WTC11 (cell line): ENCODE measurements around the gene HHIP. TPM values are rescaled to one million over a fixed set of nuclear protein-coding genes. Genes with fewer than 3 reads are reported as not detected.

ENCODE experiments used
- ATAC-seq: fragments of 200-7000 bp; cut with Tn5 transposase; 2 replicates; pipeline ENCODE4 v1.10.0; 2021; ENCODE audit warnings: mild to moderate bottlenecking, moderate library complexity
- CTCF ChIA-PET: fragments of 300-600 bp; sonication (Branson Sonifier 250); formaldehyde crosslinking; loops from one replicate; lab custom pipeline; 2021; ENCODE audit warnings: antibody characterized with exemption; lab: Charles Lee
- POLR2A ChIA-PET: fragments of 350-600 bp; sonication (Branson Sonifier 250); formaldehyde crosslinking; loops from one replicate; lab custom pipeline; 2021; ENCODE audit warnings: antibody characterized with exemption; lab: Charles Lee
- DNase-seq: peaks from one replicate; pipeline ENCODE4 v3.0.0; 2021; ENCODE audit warnings: low spot score
- H3K27ac Mint-ChIP-seq: 2 replicates; pipeline ENCODE4 v1.8.0; 2021; ENCODE audit warnings: mixed read lengths
- H3K27me3 Mint-ChIP-seq: 2 replicates; pipeline ENCODE4 v1.8.0; 2021; ENCODE audit warnings: low read depth, mild to moderate bottlenecking, moderate library complexity, mixed read lengths
- H3K36me3 Mint-ChIP-seq: 2 replicates; pipeline ENCODE4 v1.8.0; 2021; ENCODE audit warnings: mixed read lengths
- H3K4me1 Mint-ChIP-seq: 2 replicates; pipeline ENCODE4 v1.8.0; 2022; ENCODE audit warnings: mixed read lengths
- H3K4me3 Mint-ChIP-seq: 2 replicates; pipeline ENCODE4 v1.8.0; 2021; ENCODE audit warnings: mild to moderate bottlenecking, moderate library complexity, mixed read lengths
- H3K9me3 Mint-ChIP-seq: 2 replicates; pipeline ENCODE4 v1.8.0; 2021; ENCODE audit warnings: mixed read lengths
- ATF1 ChIP-seq: sonication (generic); formaldehyde crosslinking; IDR thresholded peaks from 2 replicates; pipeline ENCODE4 v1.8.1; 2023; ENCODE audit warnings: mild to moderate bottlenecking, moderate library complexity, missing genetic modification reagents
- CBFB ChIP-seq: sonication (generic); formaldehyde crosslinking; IDR thresholded peaks from 2 replicates; pipeline ENCODE4 v1.8.1; 2022; ENCODE audit warnings: mild to moderate bottlenecking, low read depth, missing genetic modification reagents
- FOXP4 ChIP-seq: sonication (generic); formaldehyde crosslinking; IDR thresholded peaks from 2 replicates; pipeline ENCODE4 v1.8.0; 2022; ENCODE audit warnings: mild to moderate bottlenecking, missing genetic modification reagents
- GTF2I ChIP-seq: fragments of 250-450 bp; sonication (Bioruptor Pico); conservative IDR thresholded peaks from 2 replicates; pipeline ENCODE4 v1.4.0; 2021; ENCODE audit warnings: mild to moderate bottlenecking
- HMGXB4 ChIP-seq: sonication (generic); formaldehyde crosslinking; IDR thresholded peaks from 2 replicates; pipeline ENCODE4 v1.8.1; 2023; ENCODE audit warnings: mild to moderate bottlenecking, moderate library complexity, missing genetic modification reagents
- NFYB ChIP-seq: sonication (generic); formaldehyde crosslinking; conservative IDR thresholded peaks from 2 replicates; pipeline ENCODE4 v1.8.0; 2022; ENCODE audit warnings: low read depth, missing genetic modification reagents
- TEAD4 ChIP-seq: sonication (generic); formaldehyde crosslinking; IDR thresholded peaks from 2 replicates; pipeline ENCODE4 v1.8.0; 2022; ENCODE audit warnings: mild to moderate bottlenecking, missing genetic modification reagents
- ZBTB21 ChIP-seq: sonication (generic); formaldehyde crosslinking; IDR thresholded peaks from 2 replicates; pipeline ENCODE4 v1.8.1; 2023; ENCODE audit warnings: mild to moderate bottlenecking, missing genetic modification reagents, borderline replicate concordance
- ZNF121 ChIP-seq: sonication (generic); formaldehyde crosslinking; IDR thresholded peaks from 2 replicates; pipeline ENCODE4 v1.8.0; 2023; ENCODE audit warnings: missing genetic modification reagents
- ZNF219 ChIP-seq: sonication (generic); formaldehyde crosslinking; IDR thresholded peaks from 2 replicates; pipeline ENCODE4 v1.8.0; 2023; ENCODE audit warnings: missing genetic modification reagents, mild to moderate bottlenecking, borderline replicate concordance
- ZNF416 ChIP-seq: fragments of 250-450 bp; sonication (Bioruptor Pico); IDR thresholded peaks from 2 replicates; pipeline ENCODE4 v1.9.0; 2021; ENCODE audit warnings: mild to moderate bottlenecking, inconsistent platforms
- total RNA-seq: library from RNA; stranded (reverse); gene quantifications from 3 replicates; pipeline ENCODE4 v1.2.3, GENCODE V29; 2021
- TF ChIP-seq, protein P1 (sequence below): fragments of 250-450 bp; sonication (Bioruptor Pico); IDR thresholded peaks from 2 replicates; pipeline ENCODE4 v1.9.0; 2021; ENCODE audit warnings: mild to moderate bottlenecking, borderline replicate concordance
- TF ChIP-seq, protein P2 (sequence below): sonication (generic); formaldehyde crosslinking; IDR thresholded peaks from 2 replicates; pipeline ENCODE4 v1.8.0; 2022; ENCODE audit warnings: missing genetic modification reagents
- TF ChIP-seq, protein P3 (sequence below): sonication (generic); formaldehyde crosslinking; conservative IDR thresholded peaks from 2 replicates; pipeline ENCODE4 v1.8.1; 2023; ENCODE audit warnings: mild to moderate bottlenecking, low read depth, missing genetic modification reagents, moderate library complexity

The HHIP gene
- total RNA-seq, 1 experiment from 2014 or later: 0.22 TPM

DNA sequence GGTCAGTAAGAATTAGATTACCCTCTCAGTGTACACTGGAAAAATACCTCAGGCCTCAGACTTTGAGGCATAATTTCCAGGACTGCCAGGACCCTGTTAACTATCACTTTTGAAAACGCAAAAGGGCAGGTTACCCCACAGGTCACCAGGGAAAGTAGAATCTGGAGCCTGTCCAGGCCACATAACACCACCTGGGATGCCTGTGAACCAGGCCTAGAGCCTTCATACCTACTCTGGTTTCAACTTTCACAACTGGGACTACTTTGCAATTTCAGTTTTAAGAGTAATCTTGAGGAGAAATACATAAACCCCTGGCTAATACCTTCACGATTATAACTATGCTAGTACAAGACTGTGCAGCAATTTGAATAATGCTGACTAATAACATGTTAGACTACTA, 132.4 kb downstream of the HHIP start:
- no peak for TF ChIP-seq GTF2I (CRISPR knock-in tag)
- TF ChIP-seq ATF1: no peak
- TF ChIP-seq, protein P1, sequence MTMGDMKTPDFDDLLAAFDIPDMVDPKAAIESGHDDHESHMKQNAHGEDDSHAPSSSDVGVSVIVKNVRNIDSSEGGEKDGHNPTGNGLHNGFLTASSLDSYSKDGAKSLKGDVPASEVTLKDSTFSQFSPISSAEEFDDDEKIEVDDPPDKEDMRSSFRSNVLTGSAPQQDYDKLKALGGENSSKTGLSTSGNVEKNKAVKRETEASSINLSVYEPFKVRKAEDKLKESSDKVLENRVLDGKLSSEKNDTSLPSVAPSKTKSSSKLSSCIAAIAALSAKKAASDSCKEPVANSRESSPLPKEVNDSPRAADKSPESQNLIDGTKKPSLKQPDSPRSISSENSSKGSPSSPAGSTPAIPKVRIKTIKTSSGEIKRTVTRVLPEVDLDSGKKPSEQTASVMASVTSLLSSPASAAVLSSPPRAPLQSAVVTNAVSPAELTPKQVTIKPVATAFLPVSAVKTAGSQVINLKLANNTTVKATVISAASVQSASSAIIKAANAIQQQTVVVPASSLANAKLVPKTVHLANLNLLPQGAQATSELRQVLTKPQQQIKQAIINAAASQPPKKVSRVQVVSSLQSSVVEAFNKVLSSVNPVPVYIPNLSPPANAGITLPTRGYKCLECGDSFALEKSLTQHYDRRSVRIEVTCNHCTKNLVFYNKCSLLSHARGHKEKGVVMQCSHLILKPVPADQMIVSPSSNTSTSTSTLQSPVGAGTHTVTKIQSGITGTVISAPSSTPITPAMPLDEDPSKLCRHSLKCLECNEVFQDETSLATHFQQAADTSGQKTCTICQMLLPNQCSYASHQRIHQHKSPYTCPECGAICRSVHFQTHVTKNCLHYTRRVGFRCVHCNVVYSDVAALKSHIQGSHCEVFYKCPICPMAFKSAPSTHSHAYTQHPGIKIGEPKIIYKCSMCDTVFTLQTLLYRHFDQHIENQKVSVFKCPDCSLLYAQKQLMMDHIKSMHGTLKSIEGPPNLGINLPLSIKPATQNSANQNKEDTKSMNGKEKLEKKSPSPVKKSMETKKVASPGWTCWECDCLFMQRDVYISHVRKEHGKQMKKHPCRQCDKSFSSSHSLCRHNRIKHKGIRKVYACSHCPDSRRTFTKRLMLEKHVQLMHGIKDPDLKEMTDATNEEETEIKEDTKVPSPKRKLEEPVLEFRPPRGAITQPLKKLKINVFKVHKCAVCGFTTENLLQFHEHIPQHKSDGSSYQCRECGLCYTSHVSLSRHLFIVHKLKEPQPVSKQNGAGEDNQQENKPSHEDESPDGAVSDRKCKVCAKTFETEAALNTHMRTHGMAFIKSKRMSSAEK: no peak
- TF ChIP-seq, protein P2, sequence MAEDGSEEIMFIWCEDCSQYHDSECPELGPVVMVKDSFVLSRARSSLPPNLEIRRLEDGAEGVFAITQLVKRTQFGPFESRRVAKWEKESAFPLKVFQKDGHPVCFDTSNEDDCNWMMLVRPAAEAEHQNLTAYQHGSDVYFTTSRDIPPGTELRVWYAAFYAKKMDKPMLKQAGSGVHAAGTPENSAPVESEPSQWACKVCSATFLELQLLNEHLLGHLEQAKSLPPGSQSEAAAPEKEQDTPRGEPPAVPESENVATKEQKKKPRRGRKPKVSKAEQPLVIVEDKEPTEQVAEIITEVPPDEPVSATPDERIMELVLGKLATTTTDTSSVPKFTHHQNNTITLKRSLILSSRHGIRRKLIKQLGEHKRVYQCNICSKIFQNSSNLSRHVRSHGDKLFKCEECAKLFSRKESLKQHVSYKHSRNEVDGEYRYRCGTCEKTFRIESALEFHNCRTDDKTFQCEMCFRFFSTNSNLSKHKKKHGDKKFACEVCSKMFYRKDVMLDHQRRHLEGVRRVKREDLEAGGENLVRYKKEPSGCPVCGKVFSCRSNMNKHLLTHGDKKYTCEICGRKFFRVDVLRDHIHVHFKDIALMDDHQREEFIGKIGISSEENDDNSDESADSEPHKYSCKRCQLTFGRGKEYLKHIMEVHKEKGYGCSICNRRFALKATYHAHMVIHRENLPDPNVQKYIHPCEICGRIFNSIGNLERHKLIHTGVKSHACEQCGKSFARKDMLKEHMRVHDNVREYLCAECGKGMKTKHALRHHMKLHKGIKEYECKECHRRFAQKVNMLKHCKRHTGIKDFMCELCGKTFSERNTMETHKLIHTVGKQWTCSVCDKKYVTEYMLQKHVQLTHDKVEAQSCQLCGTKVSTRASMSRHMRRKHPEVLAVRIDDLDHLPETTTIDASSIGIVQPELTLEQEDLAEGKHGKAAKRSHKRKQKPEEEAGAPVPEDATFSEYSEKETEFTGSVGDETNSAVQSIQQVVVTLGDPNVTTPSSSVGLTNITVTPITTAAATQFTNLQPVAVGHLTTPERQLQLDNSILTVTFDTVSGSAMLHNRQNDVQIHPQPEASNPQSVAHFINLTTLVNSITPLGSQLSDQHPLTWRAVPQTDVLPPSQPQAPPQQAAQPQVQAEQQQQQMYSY (CRISPR knock-in tag): no peak
- no peak for TF ChIP-seq TEAD4 (CRISPR knock-in tag)
- TF ChIP-seq HMGXB4 (CRISPR knock-in tag): no peak
- TF ChIP-seq ZNF219 (CRISPR knock-in tag): no peak
- no peak for TF ChIP-seq NFYB
- no peak for TF ChIP-seq ZBTB21 (CRISPR knock-in tag)
- TF ChIP-seq ZNF121 (CRISPR knock-in tag): no peak
- H3K27ac Mint-ChIP-seq: no peak overlapping the region
- DNase-seq (no peak), ATAC-seq (no peak)
- no peaks in the 10 kb centered on the region for H3K4me1 Mint-ChIP-seq
- H3K36me3 Mint-ChIP-seq: peaks cover 2% of the 10 kb centered on the region; the same call in 1 of the 2 replicates
- no peaks in the 10 kb centered on the region for H3K27me3 Mint-ChIP-seq
- ChIA-PET POLR2A (no interaction called here), CTCF (no interaction called here)
- no peak overlapping the region for H3K4me3 Mint-ChIP-seq
- peaks cover 9% of the 10 kb centered on the region for H3K9me3 Mint-ChIP-seq

DNA sequence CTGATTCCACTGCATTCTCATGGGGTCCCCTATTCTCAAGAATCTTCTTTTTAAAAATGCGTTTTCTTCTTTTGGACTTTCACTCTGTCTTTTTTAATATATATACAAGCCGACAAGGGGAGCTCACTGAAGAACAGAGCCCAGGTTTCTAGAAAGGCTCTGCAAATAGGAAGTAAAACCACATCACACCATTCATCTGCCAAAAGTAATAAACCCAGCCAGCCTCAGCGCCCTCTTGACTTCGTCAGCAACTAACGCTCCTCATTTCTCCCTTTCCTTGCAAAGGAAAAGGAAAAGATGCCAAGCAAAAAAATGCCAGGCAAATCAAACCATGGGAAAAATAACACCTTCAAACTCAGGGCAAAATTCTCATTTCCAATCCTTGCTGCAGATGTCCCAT, 136.4 kb downstream of the HHIP start:
- peaks cover 1% of the 10 kb centered on the region for H3K9me3 Mint-ChIP-seq
- H3K27ac Mint-ChIP-seq: no peak overlapping the region
- no peak for ATAC-seq
- no peaks in the 10 kb centered on the region for H3K36me3 Mint-ChIP-seq
- POLR2A ChIA-PET: no interaction called here
- H3K4me1 Mint-ChIP-seq: 0 out of 2 replicates have a peak, but pooled peaks cover 2% of the 10 kb centered on the region
- H3K27me3 Mint-ChIP-seq: no peaks in the 10 kb centered on the region
- TF ChIP-seq CBFB (CRISPR knock-in tag): no peak
- TF ChIP-seq ZNF121 (CRISPR knock-in tag): no peak
- no peak for TF ChIP-seq FOXP4
- TF ChIP-seq, protein P3, sequence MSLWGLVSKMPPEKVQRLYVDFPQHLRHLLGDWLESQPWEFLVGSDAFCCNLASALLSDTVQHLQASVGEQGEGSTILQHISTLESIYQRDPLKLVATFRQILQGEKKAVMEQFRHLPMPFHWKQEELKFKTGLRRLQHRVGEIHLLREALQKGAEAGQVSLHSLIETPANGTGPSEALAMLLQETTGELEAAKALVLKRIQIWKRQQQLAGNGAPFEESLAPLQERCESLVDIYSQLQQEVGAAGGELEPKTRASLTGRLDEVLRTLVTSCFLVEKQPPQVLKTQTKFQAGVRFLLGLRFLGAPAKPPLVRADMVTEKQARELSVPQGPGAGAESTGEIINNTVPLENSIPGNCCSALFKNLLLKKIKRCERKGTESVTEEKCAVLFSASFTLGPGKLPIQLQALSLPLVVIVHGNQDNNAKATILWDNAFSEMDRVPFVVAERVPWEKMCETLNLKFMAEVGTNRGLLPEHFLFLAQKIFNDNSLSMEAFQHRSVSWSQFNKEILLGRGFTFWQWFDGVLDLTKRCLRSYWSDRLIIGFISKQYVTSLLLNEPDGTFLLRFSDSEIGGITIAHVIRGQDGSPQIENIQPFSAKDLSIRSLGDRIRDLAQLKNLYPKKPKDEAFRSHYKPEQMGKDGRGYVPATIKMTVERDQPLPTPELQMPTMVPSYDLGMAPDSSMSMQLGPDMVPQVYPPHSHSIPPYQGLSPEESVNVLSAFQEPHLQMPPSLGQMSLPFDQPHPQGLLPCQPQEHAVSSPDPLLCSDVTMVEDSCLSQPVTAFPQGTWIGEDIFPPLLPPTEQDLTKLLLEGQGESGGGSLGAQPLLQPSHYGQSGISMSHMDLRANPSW (CRISPR knock-in tag): no peak
- TF ChIP-seq ZNF416: no peak
- TF ChIP-seq, all 79 proteins: peak for 0
- no peak overlapping the region for H3K4me3 Mint-ChIP-seq
- CTCF ChIA-PET: no interaction called here
- no peak for DNase-seq
